T-helper 2 cell treated with Interferon-gamma antibody and Interleukin-4, amounts not matched to agents 100 ng/mL and 5 ng/mL, for 36 hours (primary cell): ENCODE results near the gene ULBP2. TPM values are rescaled to one million over a fixed set of nuclear protein-coding genes. Genes with fewer than 3 reads are reported as not detected.
"Not testable (repeated sequence)": the region's sequence is repeated elsewhere in the genome, so short reads cannot be mapped to it uniquely, and the experiment has no call there.

Source experiments
- intact Hi-C: fragments of 100-400 bp; cut with micrococcal nuclease; formaldehyde crosslinking; loops from one replicate; pipeline ENCODE4 v1.15.1; 2023
- total RNA-seq: library from RNA; stranded (reverse); gene quantifications from 2 replicates; pipeline ENCODE4 v1.2.3, GENCODE V29; 2022

The ULBP2 gene
- total RNA-seq, 1 donor from 2014 or later, result 0.16 TPM

DNA sequence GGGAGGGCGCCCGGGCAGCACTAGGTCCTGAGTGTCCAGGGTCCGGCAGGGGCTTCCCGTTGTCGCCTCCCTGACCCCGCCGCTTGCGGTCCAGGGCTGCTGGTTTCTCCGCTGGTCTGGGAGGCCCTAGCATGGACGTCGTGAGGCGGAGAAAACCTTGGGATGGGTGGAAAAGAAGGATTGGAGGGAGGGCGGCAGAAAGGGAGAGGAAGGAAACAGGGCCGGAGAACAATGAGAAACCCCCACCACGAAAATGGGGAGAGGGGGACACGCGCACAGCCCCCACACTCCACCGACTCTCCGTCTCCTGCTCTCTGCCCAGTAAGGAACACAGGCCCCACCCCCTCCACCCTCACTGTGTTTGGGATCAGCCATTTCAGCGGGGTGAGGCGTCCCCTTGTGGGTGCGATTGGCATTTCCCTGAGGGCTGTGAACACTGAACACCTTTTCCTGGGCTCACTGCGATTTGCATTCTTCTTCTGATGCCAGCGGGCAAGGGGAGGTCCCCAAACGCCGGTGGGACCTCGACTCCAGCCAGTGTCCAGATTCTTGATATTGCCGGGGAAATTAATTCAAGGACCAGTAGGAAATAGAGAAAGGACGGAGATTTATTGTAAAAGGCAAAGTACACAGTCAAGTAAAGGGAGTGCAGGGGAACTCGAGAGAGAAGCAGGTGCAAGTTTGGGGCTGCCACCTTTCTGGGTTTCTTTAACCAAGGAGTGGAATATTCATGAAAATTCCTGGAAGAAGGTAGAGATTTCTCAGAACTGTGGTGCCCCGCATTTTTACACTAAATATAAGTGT lies 15.6 kb upstream of the ULBP2 start:
- intact Hi-C loops, result loop anchor here (1.0 to 5.0 kb wide), 3 partner anchors 36 to 204 kb away; partner anchors contain the start of gene ULBP1

DNA sequence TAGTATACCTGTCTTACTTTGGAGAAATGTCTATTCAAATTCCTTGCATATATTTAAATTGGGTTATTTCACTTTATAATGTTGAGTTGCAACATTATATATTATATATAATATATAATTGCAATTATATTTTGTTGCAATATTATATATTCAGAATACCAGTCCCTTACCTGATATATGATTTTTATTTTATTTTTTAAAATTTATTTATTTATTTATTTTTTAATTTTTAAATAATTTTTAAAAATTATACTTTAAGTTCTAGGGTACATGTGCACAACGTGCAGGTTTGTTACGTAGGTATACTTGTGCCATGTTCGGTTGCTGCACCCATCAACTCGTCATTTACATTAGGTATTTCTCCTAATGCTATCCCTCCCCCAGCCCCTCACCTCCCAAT lies 14.8 kb upstream of the ULBP2 start:
- intact Hi-C loops, result loop anchor here (5.0 kb wide), 2 partner anchors 35 to 205 kb away; partner anchors contain the start of gene ULBP1

DNA sequence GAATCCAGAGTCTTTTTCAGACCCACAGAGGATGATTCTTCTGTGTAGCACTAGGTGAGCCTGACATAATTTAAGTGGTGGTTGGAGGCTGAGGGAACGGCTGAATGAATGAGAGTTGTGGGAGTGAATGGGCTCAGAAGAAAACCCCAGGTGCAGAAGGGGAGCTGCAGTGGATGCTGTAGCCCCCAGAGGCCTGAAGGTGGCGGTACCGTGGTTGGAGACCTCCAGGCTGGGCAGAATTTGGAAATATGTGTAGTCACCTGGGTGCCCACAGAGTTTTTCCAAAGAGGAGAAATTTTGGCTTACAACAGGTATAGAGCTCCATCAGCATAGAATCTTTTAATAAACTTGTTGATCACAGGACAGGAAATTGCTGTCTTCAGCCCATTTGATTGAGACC lies 12.4 kb upstream of the ULBP2 start:
- intact Hi-C loops, result loop anchor here (5.0 kb wide), 2 partner anchors 33 to 207 kb away; partner anchors contain the start of gene ULBP1

DNA sequence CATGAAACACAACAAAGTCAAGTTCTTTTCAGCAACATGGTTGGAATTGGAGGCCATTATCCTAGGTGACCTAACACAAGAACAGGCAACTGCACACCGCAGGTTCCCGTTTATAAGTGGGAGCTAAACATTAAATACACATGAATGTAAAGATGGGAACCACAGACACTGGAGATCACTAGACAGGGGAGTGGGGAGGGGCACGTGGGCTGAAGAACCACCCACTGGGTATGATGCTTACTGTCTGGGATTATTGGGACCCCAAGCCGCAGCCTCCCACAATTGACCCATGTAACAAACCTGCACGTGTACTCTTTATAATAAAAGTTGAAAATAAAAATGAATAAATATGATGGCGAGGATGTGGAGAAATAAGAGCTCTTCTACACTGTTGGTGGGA lies 10.3 kb upstream of the ULBP2 start:
- intact Hi-C loops, result loop anchor here (5.0 kb wide), 1 partner anchor 886 kb away; no protein-coding TSS in a partner anchor

DNA sequence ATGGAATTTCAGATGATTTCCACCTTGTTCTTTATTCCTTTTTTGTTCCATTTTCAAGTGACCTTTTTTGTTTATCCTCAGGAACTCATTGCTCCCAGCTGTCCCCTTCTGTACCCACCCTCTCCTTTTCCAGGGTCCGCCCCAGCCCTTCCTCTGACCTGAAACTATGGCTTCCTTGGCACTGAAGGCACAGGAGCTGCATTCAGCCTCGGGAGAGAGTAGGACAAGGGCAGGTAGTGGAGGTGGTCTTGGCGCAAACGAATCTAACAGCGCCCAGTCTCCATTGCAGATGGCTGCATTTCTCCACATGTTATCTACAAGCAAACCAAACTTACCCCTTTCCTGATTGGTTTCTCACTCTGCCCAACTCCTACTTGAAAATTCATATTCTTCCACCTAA lies 8.8 kb upstream of the ULBP2 start:
- intact Hi-C loops, result loop anchor here (5.0 kb wide), 1 partner anchor 884 kb away; no protein-coding TSS in a partner anchor

DNA sequence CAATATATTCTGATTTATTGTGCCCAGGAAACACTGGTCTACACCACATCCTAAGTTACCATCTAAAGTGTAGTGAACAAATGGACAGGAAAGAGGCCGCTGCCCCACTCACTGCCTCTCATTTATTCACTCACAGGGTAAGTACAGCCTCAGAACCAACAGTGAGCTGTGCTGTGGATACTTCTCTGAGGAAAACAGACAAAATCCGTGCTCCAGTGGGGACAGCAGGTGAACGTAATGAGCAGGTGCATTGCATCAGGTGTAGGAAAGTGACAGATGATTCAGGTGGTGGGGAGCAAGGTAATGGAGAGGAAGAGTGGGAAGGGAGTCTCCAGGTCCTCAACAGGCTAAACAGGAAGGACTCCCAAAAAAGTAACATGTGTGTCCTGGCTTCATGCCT lies 8.4 kb upstream of the ULBP2 start:
- intact Hi-C loops, result loop anchor here (5.0 kb wide), 1 partner anchor 884 kb away; no protein-coding TSS in a partner anchor

DNA sequence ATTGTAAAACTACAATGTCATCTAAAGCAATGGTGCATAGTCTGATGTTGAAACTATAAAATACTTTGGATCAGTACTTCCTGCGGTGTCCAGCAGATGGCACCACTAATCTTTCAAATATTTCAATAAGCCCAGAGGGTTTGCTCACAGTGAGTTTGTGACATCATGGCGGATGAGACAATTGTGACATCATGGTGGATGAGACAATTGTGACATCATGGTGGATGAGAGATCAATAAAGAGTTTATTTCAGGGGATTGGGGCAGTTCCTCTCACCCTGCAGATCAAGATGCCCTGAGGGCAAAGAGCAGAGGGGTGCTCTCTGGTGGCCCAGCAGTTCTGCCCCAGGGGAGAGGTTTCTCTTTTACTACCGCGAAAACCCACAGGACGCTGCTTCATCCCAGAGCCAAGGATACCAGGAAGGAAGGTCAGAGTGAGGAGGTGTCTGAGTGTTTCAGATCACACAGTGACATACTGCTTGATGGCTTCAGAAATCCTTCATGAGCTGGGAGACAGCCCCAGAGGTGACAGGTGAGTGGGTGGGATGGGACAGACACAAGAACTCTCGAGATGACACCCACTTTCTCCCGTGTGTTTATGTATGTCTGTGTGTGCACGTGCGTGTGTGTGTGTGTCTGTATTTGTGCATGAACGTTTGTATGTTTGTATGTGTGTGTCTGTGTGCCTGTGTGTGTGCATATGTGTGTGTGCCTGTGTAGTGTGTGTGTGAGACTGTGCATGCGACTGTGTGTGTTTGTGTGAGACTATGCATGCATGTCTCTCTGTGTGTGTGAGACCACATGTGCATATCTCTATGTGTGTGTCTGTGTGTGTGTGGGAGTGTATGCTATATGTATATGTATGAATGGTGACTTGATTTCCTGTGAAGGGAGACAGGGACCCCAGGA lies 7.3 kb upstream of the ULBP2 start:
- intact Hi-C loops, result loop anchor here (1.0 to 5.0 kb wide), 3 partner anchors 83 to 883 kb away; partner anchors contain the start of gene ULBP3

DNA sequence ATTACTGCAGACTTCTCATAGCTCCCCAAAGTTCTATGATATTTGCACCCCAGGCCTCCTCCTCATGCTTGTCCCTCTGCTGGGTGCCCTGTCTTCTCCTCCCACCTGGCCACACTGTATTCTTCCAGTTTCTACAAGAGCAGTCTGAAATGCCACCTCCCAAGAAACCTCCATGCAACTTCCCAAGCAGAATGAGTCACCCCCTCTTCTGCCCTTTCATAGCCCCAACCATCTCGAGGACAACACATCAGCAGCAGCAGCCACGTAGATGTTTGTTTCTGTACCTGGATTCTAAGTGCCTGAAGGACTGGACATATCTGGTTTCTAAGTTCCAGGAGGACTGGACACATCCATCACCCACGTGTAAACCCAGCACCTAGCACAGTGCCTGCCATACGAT lies 6.6 kb upstream of the ULBP2 start:
- intact Hi-C loops, result loop anchor here (2.0 kb wide), 1 partner anchor 134 kb away; the partner anchor contains the start of gene ULBP3

DNA sequence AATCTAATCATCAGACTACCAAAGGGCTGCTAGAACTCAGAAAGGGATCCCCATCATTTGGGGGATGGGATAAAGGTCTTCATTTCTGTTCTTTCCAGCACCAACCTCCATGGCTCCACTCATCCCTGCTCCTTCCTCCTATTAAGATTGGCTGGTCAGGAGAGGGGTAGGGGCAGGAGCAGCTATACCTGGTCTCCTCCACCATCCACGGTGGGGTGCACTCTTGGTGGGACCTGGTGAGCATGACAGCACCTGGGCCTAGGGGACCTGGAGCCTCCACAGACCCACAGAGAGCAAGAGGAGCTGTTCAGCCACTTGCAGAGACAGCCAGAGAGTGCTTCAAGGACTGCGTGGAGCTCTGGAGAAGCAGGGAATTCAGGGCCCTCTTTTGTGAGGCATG lies 6.1 kb upstream of the ULBP2 start:
- intact Hi-C loops, result loop anchor here (2.0 kb wide), 1 partner anchor 133 kb away; the partner anchor contains the start of gene ULBP3

DNA sequence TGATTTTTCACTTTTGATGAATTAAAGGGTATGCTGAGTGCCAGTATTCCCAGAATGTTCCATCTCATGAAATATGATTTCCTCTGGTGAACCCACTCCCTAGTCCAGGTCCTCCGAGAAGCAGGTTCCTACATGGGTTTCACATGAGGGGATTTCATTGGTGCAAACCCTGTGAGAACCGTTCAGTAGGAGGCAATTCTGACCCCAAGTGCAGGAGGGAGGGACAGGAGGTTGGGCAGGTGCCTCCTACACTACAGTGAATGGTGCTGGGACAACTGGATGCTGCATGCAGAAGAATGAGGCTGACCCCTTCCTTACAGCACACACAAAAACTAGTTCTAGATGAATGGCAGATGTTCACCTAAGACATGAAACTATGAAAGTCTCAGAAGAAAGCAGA lies 5.1 kb upstream of the ULBP2 start:
- intact Hi-C loops, result no loop called here

DNA sequence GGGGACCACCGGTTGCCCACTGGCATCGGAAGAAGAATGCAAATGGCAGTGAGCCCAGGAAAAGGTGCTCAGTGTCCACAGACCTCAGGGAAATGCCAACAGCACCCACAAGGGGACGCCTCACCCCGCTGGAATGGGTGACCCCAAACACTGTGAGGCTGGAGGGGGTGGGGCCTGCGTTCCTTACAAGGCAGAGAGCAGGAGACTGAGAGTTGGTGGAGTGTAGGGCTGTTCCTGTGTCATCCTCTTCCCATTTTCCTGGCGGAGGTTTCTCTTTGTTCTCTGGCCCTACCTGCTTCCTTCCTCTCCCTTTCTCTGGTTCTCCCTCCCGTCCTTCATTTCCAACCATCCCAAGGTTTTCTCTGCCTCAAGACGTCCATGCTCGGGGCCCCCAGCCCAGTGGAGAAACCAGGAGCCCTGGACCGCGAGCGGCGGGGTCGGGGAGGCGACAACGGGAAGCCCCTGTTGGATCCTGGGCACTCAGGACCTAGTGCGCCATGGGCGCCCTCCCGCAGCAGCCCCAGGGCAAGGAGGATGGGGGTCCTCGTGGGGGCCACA lies 3.7 kb upstream of the ULBP2 start:
- intact Hi-C loops, result loop anchor here (2.0 kb wide), 1 partner anchor 67 kb away; no protein-coding TSS in a partner anchor

DNA sequence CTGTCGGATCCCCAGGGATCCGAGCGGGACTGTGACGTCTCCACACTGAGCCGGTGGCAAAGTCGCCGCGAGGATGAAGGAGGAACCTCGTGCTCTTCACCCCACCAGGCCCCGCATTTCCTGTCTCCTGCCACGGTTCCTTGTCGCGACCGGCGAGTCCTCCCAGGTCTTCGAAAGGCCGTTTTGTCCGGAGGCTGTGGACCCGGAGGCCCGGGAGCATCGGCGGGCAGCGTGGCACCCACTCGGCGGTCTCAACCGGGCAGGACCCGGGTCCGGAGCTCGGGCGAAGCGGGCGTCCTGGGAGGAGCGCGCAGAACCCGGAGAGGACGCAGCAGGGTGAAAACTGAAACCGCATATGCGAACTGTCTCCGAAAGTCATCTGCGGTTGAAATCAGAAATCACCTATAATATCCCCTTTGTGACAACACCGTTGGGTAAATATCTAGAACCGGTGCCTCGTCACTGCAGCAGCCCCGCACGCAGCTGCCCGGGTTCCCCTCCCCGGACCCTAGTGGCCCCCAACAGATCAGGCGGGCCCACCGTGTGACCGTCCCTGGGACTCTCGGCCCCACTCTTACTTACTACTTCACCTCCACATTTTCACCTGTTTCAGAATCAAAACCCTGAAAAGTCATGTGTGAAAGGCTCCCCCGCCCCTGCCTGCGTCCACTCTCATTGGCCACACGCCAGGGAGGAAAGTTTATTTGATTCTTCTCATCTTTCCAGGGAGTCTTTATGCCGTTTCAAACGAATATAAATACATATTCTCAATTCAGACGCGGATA lies 3.1 kb upstream of the ULBP2 start:
- intact Hi-C loops, result loop anchor here (2.0 kb wide), 1 partner anchor 66 kb away; no protein-coding TSS in a partner anchor

DNA sequence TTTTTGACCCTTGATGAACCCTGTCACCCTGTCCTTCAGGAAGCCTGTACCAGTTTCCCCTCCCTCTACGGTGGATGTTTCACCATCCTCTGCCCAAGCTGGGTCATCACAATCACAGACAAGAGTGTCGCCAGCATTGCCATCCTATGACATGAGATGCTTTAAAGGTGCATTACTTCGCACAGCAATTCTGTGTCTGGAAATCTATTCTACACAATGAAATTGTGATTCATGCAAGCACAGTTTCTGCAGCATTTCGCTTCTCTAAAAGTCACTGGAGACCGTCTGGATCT lies 2.5 kb upstream of the ULBP2 start:
- intact Hi-C loops, result loop anchor here (2.0 kb wide), 1 partner anchor 65 kb away; no protein-coding TSS in a partner anchor

DNA sequence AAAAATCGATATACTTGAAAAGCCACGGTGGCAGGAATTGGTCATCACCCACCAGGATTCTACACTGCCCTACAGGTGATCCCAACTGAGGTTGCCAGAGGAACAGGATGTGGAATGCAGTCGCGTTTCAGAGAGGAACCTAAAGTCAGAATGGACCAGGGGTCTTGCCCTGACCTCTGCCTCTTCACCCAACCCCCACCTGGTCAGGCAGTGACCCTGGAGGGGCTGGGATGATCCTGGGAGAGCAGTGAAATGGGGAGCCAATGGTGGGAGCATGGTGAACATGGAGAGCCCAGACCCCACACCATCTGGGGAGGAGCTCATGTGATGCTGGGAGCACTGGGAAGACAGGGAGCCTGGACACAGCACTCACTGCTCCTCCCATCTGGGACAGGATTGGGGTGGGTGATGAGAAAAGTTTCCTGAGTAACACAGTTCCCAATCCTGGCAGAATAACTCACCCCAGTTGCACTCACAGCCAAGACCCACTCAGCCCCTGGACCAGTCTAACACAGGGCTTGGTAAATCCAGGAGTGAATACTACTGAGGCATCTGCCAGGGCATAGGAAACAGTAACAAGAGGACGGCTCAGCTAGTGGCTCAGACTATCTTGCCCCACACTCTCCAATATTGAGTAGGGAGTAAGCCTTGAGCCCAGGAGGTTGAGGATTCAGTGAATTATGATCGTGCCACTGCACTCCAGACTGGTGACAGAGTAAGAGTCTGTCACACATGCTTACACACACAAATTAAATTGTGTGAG lies 1.7 kb upstream of the ULBP2 start:
- intact Hi-C loops, result loop anchor here (2.0 kb wide), 1 partner anchor 65 kb away; no protein-coding TSS in a partner anchor

DNA sequence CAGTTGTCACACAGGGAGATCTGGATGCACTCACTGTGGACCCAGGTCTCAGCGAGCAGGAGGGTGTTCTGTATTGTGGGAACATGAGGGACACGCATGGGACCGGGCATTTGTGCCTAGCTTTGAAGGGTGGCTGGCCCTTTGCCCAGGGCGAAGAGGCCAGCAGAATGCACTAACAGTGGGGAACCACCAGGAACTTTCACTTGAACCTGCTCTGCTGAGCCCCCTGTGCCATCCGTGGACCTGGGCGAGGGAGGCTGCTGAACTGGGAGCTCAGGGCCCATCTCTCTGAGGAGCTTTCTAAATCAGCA lies 1.2 kb upstream of the ULBP2 start:
- intact Hi-C loops, result no loop called here

DNA sequence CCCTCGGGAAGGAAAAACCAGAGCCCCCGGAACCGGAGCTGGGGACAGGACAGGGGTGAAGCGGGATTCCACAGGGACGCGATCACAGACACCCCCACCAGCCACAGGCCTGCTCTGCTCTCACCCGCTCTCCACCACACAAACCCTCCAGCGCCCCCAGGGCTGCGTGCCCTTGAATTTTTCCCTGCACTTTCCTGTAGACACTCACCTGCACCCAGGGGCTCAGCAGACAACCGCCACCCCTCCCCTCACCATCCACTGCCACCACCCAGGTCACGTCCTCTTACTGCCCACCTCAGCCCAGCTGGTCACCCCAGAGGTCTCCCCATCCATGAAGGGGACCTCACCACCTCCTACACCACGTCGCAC lies 631 bp downstream of the ULBP2 start:
- intact Hi-C loops, result loop anchor here (1.0 kb wide), 1 partner anchor 21 kb away; the partner anchor contains the start of gene ULBP1

DNA sequence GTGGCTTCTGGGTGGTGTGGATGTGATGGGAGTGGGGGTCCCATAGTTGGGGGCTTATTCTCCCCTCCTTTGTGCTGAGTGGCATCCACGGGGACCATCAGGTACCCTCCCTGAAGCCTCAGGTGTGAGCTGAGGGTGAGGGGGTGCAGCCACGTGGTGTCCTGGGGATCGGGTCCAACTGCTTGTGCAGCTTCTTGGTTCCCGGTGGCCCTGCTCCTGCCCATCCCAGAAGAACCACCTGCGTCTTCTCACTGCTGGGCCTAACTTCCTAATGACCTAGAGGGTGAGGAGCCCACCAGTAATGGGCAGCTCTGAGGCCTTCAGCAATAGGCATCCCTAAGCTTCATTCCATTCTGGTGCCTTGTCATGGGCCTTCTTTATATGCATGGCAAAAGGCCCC lies 1.5 kb downstream of the ULBP2 start:
- intact Hi-C loops, result not testable (repeated sequence)

DNA sequence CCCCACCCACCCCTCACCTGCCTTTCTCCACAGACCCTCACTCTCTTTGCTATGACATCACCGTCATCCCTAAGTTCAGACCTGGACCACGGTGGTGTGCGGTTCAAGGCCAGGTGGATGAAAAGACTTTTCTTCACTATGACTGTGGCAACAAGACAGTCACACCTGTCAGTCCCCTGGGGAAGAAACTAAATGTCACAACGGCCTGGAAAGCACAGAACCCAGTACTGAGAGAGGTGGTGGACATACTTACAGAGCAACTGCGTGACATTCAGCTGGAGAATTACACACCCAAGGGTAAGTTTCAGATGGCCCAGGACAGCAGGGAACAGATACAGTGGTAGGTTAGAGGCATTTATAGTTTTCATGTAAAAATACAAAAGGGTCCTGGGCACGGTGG lies 3.5 kb downstream of the ULBP2 start:
- intact Hi-C loops, result not testable (repeated sequence)

DNA sequence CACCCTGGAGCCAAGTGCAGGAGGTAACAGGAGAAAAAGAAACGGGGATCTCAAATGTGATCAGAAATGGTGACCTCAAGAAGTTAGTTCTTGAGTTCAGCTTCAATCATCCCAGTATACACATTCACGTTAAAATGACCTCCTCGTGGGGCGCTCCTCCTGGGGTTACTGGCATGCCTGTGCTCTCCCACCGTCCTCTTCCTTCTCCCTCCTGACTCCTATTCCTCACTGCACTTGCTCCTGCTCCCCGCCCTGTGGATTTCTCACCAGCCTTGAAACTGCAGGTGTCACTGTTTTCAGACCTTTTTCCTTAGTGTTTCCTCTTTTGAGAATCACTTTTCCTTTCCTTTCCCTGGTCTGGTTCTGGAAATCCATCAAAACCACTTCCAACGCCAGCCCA lies 4.8 kb downstream of the ULBP2 start:
- intact Hi-C loops, result not testable (repeated sequence)

DNA sequence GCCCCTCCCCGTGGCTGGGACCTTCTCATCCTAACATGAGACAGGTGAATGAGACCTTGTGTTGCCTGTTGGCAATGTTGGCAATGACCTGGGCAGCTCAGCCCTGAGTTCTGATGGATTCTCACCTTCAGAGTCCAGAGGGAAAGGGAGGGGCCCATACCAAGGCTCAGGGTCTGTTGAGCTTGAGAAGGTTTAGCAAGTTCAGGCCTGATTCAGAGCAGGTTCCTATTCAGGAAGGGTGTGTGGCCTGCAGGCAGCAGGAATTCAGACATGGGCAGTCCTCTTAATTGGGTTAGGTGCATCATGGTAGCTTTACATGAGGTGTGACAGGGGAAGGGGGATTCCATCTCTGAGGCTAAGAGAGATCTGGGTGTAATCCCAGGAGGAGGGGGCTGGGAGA lies 5.7 kb downstream of the ULBP2 start:
- intact Hi-C loops, result not testable (repeated sequence)
